Posterior vena cava (tissue), 2 donors: ENCODE measurements around the gene CACNA1C. TPM values are rescaled to one million over a fixed set of nuclear protein-coding genes. Genes with fewer than 3 reads are reported as not detected.

ENCODE experiments used
- DNase-seq: peaks from one replicate; pipeline ENCODE4 v3.0.0-alpha.2; 2020; ENCODE audit warnings: low spot score
- intact Hi-C, 2 donors: fragments of 100-400 bp; cut with DNase I; formaldehyde crosslinking; loops; one replicate each; pipeline versions ENCODE4 v1.14.1 to v1.14.2; 2022 to 2023
- total RNA-seq, 2 donors: library from RNA; stranded (reverse); fragmentation: NEBNext Ultra II Directional; extraction: Animal tissue kit (Norgen Biotek cat#: 25700); gene quantifications; one replicate each; pipeline ENCODE4 v1.2.1, GENCODE V29; 2021
- donor health status: DM: yes; HTN: yes; CAD: no.
- donor health status: DM: yes; HTN: yes; CAD: no.

Gene CACNA1C
- total RNA-seq, 2 donors from 2014 or later: 71.3 to 71.8 TPM

DNA sequence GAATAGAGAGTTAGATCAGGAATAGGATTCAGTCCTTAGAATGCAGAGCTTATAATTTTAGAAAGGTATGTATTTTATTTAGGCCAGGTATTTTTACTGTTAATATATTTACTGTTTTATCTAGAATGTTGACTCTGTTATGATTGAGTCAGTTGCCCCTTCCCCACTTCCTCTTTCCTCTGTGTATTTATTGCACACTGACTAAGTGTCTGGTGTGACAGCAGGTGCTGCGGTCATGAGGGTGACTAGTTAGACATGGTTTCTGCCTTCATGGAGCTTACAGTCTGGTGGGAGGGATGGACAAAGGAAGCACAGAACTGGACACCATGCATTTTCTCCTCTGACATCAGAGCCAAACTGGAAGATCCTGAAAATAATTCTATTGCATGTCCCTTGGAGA is 159.8 kb downstream of the CACNA1C start:
- DNase-seq: no peak
- intact Hi-C loops: loop anchor here in 1 of 2 donors (2.0 kb wide), 1 partner anchor 32 kb away; no protein-coding TSS in a partner anchor

DNA sequence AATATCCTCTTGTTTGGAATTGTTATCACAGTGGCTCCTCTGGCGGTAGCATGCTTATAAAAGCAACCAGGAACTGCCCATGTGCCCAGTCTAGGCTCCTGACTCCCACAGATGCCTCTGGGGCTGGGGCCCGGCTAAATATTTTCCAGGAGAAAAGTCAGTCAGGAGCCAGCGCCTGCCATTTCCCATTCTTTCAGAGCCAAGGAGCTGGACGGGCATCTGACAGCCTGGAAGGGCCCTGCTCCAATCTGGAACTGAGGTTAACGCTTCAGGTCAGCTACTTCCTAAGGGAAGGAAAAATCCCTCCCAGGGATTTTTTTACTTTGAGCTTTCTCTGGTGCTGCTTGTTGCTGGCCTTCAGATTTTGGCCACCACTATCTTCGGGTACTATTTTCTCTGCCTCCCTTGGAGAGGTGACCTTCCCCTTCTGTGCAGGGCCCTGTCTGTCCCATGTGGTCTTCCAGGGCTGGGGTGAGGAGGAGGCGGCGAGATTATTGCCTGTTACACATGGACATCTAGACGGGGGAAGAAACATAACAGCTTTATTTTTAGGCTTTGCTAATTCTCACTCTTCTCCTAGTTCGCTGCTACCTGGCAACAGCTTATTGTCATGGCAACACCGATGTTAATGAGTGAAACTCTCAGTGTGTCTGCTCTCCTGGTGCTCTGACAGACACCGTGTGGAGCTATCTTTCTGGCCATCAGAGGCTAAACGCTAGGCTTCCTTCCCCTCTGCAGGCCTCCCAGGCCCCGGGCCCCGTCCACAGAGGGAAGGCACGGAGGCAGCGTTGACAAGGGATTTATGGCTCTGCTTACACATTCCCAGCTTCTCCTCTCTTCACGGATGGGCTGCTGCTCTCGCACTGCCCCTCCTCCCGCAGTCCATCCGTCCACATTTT is 160.4 kb downstream of the CACNA1C start:
- intact Hi-C loops: loop anchor here in 1 of 2 donors (2.0 kb wide), 1 partner anchor 32 kb away; no protein-coding TSS in a partner anchor
- no peak for DNase-seq

DNA sequence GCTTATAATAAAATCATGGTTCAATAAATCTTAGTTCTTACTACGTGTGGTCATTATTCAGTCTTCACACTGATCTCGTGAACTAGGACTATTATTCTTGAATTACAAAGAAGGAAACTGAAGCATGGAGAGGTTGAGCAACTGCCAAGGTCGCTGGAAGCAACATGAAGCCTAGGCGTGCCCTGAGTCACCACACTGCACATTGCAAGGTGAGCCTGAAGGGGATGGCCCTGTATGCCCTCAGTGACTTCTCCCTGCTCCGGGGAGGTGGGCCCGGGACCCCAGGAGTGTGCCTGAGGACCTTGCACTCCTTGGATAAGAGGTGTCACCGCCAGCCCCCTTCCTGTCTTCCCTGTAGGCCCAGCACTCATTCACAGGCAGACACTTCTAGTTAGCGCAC is 161.6 kb downstream of the CACNA1C start:
- DNase-seq: no peak
- intact Hi-C loops: no loop called here

DNA sequence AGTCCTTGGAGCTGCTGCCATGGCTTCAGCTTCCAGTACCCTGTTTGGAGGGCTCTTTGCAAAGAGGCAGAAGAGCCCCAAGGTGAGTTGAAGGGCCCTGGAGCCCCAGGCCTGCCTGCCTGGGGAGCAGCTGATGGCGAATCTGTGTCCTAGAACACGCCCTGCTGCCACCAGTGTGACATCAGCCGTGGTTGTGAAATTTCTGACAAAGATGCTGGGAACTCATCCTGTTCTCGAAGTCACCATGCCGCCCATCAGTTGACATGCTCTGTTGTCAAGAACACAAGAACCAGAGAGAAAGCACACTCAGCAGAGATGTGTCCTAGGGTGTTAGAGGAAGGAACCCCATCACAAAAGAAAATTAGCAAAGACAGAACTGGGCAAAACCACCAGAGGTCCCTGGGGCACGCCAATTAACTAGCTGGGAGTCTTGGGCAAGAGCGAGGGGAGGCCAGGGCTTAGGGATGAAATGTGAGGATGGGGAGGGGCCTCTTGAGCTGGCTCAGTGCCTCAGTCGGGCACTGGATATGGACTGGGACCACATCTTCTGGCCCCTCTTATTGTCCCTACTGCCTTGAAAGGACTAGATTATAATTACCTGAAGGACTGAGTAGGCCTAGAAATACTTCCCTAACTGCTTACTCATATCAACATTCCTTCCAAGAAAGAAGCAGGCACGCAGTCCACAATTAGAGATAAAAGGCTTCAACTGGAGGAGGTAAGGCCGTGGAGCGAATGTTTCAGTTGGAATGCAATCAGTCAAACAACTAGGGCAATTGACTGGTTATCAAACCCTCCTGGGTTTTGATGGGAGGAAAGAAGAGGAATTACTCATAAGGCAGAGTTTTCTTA is 163.1 kb downstream of the CACNA1C start:
- intact Hi-C loops: no loop called here
- no peak for DNase-seq

DNA sequence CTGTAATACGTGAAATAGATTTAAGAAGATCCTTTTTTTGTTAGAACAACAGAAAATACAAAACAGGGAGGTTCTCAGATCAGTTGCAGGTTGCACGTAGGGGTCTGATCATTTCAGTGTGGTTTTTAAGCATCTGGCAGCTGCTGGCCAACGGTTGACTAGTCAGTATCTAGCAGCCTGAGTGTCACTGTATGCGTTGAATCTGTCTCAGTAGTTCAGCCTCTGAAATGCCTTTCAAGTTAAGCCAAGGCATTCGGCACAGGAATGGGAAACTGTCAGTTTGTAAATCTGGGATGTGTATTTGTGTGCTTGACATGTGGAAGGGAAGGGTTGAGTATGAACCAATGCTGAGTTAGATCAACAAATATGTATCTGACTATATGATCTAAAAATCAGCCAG is 165.9 kb downstream of the CACNA1C start:
- intact Hi-C loops: no loop called here
- DNase-seq: no peak

DNA sequence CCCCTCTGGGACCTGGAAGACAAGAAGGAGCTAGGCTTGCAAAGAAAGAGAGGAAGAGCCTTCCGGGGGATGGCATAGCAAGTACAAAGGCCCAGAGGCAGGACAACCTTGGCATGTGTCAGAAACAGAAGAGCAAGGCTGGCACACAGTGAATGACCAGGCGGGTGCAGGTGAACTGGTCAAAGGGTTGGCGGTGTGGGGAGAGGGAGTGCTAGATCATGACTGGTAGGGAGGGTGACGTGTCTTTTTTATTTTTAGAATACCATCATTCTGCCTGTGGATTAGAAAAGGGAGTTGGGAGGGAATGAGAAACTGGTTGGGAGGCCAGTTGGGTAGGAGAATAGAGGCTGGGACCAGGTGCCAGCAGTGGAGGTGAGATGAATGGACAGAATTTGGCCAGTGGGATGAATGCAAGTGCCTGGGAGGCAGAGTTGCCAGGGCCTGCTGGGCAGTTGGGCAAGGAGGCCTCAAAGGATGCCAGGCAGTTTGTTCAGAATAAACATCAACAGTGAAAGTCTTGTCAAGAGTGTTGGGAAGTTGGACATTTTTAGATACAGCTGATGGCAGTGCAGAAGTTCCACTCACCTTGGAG is 168.3 kb downstream of the CACNA1C start:
- intact Hi-C loops: no loop called here
- DNase-seq: no peak

DNA sequence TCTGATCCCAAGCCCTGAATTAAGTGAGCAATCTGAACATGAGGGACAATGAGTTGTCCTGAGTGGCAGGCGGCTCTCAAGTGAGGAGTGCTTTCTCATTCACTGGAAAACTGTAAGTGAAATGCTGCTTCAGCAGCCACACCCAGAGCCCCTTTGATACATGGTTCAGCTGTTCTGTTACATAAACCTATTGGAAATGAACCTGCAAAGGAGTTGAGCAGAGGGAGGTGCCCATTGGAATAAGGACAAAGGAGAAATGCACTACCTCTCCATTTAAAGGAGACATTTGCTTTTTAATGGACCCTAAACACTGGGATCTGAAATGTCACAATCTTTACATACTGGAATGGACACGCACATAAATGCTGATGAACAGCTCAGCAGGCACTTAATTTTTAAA is 169.9 kb downstream of the CACNA1C start:
- intact Hi-C loops: no loop called here
- no peak for DNase-seq

DNA sequence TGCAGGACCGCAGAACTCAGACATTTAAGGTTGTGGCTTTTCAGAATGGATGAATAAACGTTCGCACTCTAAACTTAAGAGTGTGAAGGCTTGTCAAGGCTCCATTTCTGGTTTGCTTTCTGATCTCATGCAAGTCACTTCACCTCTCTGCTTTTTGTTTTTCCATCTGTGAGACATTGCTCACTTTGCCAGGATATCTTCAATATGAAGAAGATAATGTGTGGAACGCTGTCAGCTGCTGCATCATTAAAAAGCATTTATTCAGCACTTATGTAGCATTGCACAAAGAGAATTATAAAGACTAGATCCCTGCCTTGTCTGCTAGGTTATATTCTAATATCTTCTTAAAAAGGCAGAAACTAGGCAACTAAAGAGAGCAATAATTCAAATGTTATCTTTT is 172.2 kb downstream of the CACNA1C start:
- no peak for DNase-seq
- intact Hi-C loops: no loop called here

DNA sequence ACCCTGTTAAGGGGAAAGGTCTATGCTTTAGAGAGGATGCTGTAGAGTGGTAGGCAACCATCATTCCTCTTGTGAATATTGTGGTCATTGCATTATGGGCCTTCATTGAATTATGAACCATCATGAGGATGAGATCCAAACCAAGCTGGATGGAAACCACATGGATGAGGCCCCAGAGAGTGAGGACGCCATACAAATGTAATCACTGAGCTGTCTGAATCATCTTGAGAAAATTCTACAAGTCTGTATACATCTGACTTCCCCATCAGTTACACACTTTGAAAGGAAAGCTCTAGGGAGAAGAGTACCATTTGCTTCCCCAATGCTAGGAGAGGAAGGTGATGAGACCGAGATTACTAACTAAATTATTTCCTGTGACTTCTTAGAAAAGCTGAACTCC is 172.9 kb downstream of the CACNA1C start:
- intact Hi-C loops: no loop called here
- DNase-seq: no peak

DNA sequence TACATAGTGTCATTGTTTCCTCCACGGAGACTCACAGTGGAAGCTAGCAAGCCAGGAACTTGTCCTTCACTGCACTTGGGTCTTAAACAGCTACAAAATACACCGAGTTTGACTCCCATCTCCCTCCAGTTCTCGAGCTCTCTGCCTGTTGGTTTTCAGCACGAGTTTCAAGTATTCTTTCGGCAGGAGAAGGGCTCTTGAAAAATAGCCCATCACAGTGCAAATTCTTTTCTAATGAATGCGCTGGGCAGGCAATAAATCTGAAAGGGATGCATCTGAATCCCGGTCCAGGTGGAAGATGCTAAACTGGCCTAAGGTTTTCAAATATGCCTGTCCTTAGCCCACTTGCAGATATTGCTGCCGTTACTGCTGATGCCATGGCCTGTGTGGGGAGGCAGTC is 173.9 kb downstream of the CACNA1C start:
- DNase-seq: no peak
- intact Hi-C loops: no loop called here

DNA sequence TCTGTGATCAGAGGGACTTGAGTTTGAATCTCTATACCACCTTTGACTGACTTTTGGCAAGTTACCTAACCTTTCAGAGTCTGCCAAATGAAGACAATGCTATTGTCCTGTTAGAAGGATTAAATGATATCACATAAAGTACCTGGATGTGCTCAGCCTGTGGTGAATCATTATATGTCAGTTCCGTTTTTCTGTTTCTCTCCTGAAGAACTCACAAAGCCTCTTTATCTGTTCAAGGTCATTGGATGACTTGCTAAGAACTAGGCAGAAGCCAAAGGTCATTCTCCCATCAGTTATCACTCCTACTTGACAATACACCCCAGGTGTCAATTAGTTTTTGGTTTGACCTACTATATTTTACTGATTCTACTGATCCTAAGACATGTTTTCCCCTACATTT is 174.6 kb downstream of the CACNA1C start:
- no peak for DNase-seq
- intact Hi-C loops: no loop called here

DNA sequence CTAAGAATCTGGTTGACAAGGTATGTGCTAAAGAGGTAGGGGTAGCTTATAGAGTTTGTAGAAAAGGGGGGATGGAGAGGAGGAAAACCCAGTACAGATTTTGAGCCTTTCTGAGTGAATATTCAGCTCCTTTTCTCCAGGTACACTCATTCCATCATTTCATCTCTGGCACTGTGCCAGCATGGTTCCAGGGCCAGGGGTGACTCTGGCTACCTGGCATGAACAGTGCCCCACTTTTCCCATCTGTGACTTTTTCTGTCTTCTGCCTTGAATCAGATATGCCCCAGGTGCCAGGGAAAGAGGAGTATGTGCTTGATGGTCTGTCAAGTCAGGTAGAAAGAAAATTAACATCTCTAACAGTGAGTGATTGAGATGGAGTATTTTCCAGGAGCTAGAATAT is 175.7 kb downstream of the CACNA1C start:
- intact Hi-C loops: no loop called here
- DNase-seq: no peak

DNA sequence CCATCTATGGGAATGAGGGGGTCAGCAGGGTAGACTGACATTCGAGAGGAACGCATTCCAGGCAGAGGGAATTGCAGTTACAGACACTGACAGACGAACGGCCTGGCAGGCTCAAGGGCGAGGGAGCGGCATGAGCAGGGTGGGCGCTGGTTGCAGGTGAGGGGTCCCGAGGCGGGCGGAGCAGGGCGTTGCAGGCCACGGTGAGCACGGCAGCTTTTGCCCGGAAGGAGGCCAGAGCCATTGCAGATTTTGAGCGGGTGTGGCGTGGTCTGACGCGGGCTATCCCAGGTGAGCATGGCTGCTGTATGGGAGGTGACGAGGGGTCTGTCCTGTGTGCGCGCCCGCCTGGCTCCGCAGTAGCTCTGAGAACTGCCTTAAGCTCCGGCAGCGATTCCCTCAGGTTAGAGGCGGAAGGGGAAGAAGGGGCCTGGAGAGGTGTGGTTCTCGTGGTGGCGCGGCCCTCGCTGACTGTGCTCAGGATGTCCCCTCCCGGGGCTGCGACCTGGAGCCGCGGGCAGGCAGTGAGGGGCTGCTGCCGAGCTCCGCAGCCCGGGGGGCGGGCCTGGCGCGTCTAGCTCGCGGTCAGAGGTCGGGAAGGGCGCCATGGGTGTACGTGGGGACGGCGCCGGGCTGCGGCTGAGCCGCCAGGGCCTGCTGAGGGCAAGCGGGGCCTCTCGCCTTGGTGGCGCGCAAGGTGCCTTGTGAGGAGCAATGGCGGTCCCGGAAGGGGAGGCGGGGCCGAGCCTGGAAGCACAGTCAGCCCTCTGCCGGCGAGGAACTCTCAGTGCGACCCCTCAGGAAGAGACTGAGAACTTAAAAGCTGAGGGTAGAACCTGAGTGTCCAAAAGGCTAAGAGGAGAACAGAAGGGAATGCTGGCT is 177.1 kb downstream of the CACNA1C start:
- no peak for DNase-seq
- intact Hi-C loops: no loop called here

DNA sequence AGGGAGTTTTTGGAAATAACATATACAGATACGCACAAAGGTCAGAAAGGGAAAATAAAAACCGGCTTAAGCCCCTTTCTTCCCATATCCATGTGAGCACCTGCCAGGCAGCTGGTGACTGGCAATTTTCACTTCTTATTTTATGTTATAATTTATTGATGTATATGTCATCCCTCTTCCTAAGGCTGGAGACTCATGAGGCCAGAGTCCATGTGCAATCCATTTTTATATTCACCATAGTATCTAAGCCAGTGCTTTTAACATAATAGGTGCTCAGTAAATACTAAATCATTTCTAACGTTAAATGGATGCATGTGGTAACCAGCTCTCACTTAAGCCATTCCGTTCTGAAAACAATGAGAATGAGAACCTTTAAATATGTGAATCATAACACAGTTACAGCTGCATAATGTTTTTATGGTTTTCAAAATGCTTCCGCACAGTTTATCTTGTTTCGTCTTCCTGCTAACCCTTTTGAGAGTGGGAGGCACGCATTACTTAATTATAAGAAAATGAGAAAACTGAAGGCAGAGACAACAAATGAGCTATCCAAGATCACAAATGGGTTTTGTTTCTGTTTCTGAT is 178.3 kb downstream of the CACNA1C start:
- intact Hi-C loops: no loop called here
- no peak for DNase-seq

DNA sequence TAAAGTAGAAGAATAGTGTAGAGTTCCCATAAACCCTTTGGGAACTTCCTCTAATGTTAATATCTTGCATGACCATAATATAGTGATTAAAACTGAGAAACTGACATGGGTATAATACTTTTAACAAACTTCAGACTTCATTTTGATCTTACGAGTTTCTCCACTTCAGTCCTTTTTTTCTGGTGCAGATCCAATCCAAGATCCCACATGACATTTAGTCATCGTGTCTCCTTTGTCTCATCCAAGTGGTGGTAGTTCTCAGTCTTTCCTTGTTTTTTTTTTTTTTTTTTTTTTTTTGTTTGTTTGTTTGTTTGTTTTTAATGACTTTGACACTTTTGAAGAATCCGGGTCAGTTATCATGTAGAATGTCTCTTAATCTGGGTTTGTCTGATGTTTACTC is 179.2 kb downstream of the CACNA1C start:
- intact Hi-C loops: no loop called here
- DNase-seq: no peak

DNA sequence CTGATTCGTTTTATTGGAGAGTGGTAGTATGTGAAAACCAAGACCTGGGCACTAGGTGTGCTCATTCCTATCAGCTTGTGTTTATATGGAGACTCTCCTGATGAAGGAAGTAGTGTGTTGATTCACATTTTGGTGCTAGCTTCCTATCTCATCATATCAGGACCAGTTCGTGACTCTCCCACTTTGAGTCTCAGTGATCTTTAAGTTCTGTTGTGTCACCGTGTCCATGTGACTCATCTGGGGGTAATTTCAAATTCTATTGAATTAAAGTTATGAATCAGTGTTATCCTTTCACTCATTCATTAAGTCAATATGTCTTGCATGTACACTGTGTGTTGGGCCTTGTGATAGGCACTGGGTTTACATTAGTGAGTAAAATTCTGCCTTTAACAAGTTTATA is 180.2 kb downstream of the CACNA1C start:
- no peak for DNase-seq
- intact Hi-C loops: no loop called here

DNA sequence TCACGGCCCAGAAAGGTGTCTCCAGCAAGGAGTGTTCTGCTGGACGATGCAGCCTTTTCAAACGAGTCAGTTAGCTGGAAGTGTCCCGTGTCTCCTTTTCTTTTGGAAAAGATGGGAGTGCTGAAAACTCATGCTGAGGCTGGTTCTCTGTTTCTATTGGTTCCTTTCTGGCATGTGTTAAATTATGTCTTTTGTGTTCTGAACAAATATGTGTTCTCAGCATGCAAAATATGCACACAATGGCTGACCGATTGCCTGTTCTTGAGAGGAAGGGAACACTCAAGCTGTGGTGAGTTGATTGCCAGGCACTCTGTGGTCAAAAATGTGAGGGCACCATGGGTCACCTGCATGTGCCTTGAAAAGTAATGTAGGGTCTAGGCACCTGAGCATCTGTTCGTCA is 181.3 kb downstream of the CACNA1C start:
- DNase-seq: no peak
- intact Hi-C loops: no loop called here

DNA sequence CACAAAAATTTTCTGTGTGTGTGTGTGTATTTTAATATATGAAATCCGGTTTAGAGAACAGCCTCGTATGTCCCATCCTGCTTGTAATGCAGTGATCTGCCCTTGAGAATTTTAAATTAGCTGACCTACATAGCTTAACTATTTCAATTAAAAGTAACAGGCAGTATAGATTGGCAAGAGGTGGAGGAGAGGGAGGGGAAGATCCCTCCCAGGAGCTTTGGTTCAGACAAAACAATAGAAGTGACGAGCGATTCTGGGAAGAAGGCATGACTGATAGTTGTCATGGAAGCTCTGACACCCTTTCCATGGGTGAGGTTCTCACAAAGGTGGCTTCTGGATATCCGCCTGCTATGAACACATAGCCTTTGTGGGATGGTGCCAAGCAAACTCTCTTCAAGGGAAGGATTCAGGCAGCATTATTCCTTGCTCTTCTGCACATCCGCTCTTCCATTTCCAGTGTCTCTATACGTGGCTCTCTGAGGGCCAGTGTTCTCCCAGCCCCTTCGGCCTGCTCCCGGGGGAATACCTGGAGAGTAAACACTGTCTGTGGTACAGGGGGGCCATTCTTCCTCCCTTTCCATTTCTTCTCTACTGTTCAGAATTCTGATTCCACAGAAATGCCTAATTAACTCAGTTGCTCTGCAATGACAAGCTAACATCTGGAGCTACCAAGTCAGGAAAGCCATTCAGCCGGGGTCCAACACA is 182.0 kb downstream of the CACNA1C start:
- no peak for DNase-seq
- intact Hi-C loops: no loop called here
